NCI-H226 (cell line): Measurements from ENCODE around the gene TTC9B.

Source experiments
- DNase-seq: peaks from one replicate; pipeline ENCODE4 v3.0.0-alpha.2; 2015

Gene TTC9B

DNA sequence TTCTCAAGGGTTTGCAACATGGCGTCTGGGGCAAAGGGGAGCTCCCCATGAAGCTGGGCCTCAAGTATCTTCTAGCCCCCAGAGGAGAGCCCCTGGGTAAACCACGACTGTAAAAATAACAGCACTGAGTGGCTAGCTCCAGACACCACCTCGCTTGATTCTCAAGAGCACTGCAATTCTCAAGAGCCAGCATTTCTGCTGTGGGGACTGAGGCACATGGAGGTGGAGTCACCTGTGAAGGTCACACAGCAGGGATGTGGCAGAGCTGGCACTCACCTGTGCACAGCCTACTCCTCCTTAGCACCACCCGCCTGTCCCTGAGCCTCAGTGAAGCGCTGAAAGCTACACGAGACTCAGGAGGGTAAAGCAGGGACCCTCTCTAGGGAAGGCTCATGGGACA, 29.0 kb upstream of the TTC9B start:
- DNase-seq, result no peak

DNA sequence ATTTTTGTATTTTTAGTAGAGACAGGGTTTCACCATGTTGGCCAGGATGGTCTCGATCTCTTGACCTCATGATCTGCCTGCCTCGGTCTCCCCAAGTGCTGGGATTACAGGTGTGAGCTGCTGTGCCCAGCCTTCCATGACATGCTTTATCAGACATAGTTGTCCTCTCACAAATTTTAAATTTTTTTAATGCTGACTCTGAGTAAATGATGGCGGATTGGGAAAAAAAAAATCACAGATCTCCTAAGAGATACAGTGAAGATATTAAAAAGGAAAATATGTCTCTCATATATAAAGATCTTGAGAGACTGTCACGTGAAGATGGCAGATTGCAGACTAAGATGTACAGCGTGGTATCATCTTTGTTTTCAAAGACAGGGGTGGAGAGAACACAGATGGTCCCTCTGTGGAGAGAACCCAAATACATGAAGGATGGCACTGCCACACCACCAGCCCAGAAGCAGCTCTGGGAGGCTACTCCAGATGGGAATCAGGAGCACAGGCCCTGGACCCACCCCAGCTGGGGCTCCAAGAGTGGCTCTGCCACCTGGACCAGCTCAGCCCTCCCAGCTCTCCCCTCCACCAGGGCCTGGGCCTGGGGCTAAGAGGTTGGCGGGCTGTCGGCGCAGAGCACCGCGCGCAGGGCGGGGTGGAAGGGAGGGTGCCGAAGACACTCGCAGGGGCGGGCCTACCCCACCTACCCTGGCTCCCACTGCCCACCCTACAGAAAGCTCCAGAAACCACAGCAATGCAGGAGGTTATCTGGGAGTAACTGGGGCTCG, 28.3 kb upstream of the TTC9B start:
- DNase-seq, result no peak

GRCh38 chr19:40245506-40246128, 27.4 kb upstream of the TTC9B start:
- no peak for DNase-seq

DNA sequence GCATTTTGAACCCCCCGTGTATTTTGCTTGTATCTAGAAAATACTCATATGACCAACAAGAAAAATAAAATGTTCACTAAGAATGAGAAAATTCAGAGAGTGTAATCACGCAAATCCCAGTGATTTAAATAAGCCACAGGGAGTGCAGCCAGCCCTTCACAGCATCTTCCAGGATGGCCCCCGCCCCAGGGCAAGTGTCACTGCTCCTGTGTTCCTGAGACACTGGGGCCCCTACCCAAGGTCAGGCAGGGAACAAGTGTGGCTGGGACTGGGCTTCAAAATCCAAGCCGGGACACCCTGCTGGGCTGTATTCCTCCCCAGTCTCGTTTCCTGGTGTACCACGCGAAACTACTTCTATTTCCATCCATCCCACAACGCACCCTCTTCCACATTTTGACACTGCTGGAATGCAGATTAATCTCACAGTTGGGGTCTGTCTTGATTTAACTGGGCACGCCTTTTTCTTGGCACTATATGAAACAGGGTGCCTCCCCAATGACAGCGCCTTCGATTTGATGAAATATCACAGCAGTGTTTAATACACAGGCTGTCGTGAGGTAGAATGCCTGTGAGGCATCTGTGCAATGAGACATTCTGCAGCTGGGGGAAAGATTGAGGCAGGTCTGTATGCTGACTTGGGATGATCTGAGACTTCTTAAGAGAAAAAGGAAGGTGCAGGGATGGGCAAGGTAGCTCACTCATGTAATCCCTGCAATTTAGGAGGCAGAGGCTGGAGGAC, 26.6 kb upstream of the TTC9B start:
- no peak for DNase-seq

DNA sequence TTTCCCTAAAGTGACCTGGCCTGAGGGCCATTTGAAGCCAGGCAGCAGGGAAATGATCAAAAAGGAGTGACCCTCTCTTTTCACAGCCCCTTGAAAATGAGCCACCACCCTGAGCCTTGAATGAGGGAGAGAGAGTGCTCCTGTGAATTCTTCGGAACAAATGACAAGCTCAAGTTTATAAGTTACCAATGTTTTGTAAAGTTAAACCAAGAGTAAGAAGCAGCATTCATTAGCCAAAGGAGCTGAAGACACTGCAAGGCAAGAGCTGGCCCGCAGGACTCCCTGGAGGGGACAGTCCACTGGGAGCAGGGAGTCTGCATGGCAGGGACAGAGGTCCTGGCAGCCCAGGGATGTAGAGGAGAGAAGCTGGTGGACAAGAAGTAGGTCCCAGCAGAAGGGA, 25.0 kb upstream of the TTC9B start:
- no peak for DNase-seq

DNA sequence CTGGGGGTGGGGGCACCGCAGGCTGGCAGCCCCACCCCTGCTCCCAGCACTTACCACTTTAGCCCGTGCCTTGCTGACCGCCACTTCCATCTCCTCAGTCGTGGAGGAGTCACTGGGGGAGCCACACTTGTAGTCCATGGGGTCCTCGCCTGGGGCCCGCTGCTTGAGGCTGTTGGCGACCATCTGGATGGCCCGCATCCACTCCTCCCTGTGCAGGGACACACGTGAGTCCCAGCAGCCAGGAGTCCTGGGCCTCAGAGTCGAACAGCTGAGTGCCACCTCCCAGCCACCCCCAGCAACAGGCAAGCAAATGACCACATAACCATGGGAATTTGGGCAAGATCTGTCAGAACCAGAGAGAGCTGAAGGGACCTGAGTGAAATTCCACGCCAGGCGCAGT, 24.3 kb upstream of the TTC9B start:
- DNase-seq, result no peak

- no peak for DNase-seq
These were observed 23.7 kb upstream of the TTC9B start for GRCh38 chr19:40241809-40242384.

GRCh38 chr19:40241125-40241808, 23.1 kb upstream of the TTC9B start:
- DNase-seq, result no peak

DNA sequence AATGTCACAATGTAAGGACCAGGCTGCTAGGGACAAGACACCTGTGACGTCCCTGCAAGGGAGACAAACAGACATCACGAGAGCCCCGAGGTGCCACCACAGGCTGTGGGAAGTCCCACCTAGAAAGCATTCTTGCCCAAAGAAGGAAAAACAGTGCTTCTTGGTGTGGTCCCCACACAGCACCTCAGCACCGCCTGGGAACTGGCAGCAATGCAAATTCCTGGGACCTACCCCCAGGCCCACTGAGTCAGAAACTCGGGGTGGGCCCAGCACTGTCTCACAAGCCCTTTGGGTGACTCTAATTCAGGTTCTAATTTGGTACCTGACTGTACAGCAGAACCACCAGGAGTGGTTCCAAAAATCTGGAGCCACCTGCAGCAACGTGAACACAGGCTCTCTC, 22.1 kb upstream of the TTC9B start:
- no peak for DNase-seq

GRCh38 chr19:40239415-40240226, 21.4 kb upstream of the TTC9B start:
- DNase-seq, result no peak

DNA sequence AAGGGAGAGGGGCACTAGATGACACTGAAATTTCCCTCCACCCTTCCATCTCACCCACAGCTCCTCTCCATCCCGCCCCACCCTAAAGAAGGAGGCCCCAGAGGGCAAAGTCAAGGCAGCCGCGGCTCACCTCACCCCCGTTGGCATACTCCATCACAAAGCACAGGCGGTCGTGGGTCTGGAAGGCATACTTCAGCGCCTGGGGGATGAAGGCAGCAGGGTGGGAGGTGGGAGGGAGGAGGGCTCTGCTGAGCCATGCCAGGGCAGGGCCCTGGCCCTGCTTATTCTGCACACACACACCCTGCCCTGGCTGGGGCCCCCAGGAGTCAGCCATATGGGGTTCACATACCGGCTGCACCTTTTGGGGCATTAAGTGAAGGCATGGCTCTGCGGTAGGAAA, 20.6 kb upstream of the TTC9B start:
- no peak for DNase-seq

DNA sequence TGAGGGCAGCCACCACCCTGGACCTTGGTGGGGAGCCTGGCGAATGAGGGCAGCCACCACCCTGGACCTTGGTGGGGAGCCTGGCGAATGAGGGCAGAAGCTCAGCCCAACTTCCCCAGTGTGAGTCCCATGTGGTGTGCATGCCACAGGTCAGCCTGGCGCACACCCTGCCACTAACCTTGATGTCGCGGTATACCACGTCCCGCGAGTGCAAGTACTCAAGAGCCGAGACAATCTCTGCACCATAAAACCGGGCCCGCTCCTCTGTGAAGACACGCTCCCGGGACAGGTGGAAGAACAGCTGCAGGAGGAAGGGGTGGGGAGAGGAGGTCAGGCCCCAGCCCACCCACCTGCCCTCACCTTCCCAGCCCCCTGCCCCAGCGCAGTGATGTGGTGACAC, 19.6 kb upstream of the TTC9B start:
- no peak for DNase-seq

GRCh38 chr19:40236366-40236765, 18.2 kb upstream of the TTC9B start:
- no peak for DNase-seq

DNA sequence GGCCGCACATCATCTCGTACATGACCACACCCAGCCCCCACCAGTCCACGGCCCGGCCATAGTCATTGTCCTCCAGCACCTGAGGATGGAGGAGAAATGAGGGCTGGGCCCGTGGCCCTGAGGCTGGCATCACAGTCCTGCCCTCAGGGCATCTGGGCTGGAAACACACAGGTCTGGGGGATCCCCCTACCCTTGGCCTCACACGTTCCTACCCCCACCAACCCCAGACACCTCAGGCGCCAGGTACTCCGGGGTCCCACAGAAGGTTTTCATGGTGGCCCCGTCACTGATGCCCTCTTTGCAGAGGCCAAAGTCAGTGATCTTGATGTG, 17.8 kb upstream of the TTC9B start:
- no peak for DNase-seq

DNA sequence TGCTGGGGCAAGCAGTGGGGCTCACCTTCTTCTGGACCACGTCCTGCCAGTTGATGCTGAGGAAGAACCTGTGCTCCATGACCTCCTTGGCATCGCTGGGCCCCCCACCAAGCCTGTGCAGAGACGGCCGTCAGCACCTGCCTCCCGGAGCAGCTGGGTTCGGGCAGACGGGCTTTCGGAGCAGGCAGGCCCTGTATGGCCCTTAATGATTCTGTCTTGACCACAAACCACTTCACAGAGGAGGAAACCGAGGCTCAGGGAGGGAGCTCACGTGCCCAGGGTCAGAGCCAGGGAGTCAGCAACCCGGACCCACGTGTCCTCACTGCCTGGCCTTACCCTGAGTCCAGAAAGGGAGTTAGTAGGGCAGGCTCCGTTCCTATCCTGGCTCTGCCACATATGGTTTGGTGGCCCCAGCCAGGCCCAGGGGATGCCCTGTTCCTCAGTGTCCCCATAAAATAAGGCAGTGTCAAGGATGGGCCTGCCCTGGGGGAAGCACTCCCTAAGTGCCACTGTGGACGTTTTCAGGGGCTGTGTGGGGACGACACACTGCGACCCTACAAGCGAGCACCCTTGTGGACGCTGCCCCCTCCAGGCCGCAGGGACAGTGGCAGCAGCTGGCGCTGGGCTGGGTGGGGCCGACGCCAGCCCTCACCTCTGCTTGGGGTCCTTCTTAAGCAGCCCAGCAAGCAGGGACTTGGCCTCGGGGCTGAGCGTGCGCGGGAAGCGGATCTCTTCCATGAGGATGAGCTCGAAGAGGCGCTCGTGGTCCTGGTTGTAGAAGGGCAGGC, 17.2 kb upstream of the TTC9B start:
- no peak for DNase-seq

DNA sequence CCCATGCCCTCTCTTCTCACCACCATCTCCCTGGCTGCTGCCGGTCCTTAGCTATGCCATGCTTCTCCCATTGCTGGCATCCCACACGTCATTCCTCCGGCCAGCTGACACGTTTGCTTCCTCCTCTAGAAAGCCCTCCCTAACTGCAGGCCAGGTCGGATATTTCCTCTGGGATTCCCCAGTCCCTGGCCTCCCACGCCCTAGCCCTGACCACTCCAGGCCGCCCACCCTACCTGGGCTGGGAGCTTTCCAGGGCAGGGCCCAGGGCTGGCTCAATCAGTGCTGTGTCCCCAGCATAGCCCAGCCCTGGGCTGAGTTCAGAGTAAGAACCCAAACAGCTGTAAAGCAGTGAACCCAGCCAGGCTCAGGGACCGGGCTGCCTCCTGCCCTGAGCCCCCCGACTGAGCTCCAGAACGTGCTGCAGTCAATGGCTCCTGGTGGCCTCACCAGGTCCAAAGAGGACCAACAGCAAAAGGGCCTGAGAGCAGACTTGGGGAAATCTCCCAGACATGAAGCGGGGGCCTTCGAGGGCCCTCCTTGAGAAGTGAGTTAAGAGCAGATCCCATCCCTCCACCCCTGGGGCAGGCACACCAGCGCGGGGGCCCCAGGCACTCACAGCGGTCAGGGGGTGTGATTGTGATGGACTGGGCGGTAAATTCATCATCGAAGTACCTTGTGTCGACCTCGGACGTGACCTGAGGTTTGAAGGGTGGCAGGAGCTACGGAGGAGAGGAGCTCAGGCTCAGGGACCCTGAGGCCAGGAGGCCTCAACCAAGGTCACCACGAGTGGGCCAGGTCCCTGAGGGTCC, 16.4 kb upstream of the TTC9B start:
- DNase-seq, result no peak

DNA sequence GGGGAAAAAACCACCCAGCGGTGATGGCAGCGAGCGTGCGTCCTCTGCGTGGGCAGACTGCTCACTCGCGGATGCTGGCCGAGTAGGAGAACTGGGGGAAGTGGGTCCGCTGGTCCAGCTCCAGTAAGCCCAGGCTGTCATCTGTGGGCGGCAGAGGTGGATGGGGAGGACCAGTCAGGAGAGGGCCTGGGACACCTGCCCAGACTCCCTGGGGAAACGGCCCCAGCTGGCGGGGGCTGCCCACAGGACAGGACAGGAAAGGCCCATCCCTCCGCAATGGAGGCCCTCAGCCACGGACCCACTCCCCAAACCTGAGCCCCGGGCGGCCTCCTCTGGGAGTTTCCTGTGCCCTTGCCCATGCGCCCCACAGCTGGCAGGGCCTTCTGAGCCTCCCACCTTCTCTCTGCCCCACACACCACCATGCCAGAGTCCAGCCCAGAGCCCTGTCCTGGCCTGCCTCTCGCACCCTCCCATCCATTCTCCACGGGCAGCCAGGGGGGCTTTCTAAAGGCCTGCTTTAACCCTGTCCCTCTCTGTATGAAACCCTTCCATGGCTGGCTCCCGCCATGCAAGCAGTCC, 15.7 kb upstream of the TTC9B start:
- DNase-seq, result no peak

GRCh38 chr19:40232949-40233810, 15.0 kb upstream of the TTC9B start:
- DNase-seq, result no peak

GRCh38 chr19:40232479-40232878, 14.3 kb upstream of the TTC9B start:
- no peak for DNase-seq
